ENCODE data around the gene FAM89B.

Gene FAM89B

DNA sequence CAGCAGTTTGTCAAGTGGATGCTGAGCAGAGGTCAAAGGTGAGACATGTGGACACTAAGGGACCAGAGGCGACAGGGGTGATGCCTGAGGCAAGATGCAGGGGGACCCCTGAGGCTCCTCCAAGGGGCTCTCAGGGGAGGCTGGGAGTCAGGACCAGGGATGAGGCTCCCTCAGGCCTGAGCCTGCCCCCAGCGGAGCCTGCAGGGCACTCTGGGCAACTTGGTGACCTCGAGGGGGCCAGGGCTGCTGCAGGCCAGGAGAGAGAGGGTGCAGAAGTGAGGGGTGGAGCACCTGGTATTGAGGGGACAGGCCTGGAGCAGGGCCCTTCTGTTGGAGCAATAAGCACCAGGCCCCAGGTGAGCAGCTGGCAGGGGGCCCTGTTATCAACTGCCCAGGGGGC lies 9.6 kb downstream of the FAM89B start:
- H3K9ac ChIP-seq (ENCODE audit: low read depth in 1 of 2, low read length in 2 of 2) = no peak overlapping the region
- H3K9me3 ChIP-seq (ENCODE audit: control insufficient read depth in 1 of 2, low read length in 2 of 2) = no peaks in the 10 kb centered on the region
- peaks cover 22 to 25% of the 10 kb centered on the region in 2 donors for H3K4me1 ChIP-seq (ENCODE audit: control insufficient read depth in 1 of 2, insufficient read depth in 2 of 2, low read length in 2 of 2)
- H3K4me3 ChIP-seq (ENCODE audit: low read depth in 1 of 2, low read length in 2 of 2) = no peak overlapping the region
- H3K27me3 ChIP-seq (ENCODE audit: control insufficient read depth in 1 of 2, insufficient read depth in 2 of 2, low read length in 2 of 2) = peaks cover 0 to 4% of the 10 kb centered on the region in 2 donors
- H3K27ac ChIP-seq (ENCODE audit: low read depth, low read length) = no peak overlapping the region
- H3K36me3 ChIP-seq (ENCODE audit: control insufficient read depth in 1 of 2, insufficient read depth in 2 of 2, low read length in 2 of 2) = peaks cover 16 to 44% of the 10 kb centered on the region in 2 donors

DNA sequence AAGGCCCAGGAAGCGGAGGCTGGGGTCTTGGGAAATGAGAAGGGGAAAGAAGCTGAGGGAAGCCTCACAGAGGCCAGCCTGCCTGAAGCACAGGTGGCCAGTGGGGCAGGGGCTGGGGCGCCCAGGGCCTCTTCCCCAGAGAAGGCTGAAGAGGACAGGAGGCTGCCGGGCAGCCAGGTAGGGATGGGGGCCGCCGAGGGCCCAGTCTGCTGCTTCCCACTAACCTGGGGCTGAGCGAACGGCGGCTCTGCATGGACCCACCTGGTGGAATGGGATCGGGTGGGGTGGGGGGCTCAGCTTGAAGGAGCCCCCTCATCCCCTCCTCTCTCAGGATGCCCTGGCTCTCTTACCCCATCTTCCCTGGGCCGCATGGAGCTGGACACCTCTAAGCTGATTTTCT lies 11.3 kb downstream of the FAM89B start:
- Histone ChIP-seq H3K4me3 (ENCODE audit: low read depth in 1 of 2, low read length in 2 of 2) (no peak overlapping the region), H3K27me3 (ENCODE audit: control insufficient read depth in 1 of 2, insufficient read depth in 2 of 2, low read length in 2 of 2) (peaks cover 0 to 4% of the 10 kb centered on the region in 2 donors), H3K27ac (ENCODE audit: low read depth, low read length) (no peak overlapping the region), H3K9me3 (ENCODE audit: control insufficient read depth in 1 of 2, low read length in 2 of 2) (no peaks in the 10 kb centered on the region), H3K36me3 (ENCODE audit: control insufficient read depth in 1 of 2, insufficient read depth in 2 of 2, low read length in 2 of 2) (peaks cover 16 to 44% of the 10 kb centered on the region in 2 donors), H3K9ac (ENCODE audit: low read depth in 1 of 2, low read length in 2 of 2) (no peak overlapping the region), H3K4me1 (ENCODE audit: control insufficient read depth in 1 of 2, insufficient read depth in 2 of 2, low read length in 2 of 2) (peaks cover 20 to 23% of the 10 kb centered on the region in 2 donors)

- H3K4me3 ChIP-seq (ENCODE audit: low read depth in 1 of 2, low read length in 2 of 2) = no peak overlapping the region
- H3K36me3 ChIP-seq (ENCODE audit: control insufficient read depth in 1 of 2, insufficient read depth in 2 of 2, low read length in 2 of 2) = peaks cover 16 to 42% of the 10 kb centered on the region in 2 donors
- H3K27me3 ChIP-seq (ENCODE audit: control insufficient read depth in 1 of 2, insufficient read depth in 2 of 2, low read length in 2 of 2) = peaks cover 0 to 4% of the 10 kb centered on the region in 2 donors
- no peak overlapping the region for H3K27ac ChIP-seq (ENCODE audit: low read depth, low read length)
- no peaks in the 10 kb centered on the region for H3K9me3 ChIP-seq (ENCODE audit: control insufficient read depth in 1 of 2, low read length in 2 of 2)
- no peak overlapping the region for H3K9ac ChIP-seq (ENCODE audit: low read depth in 1 of 2, low read length in 2 of 2)
- peaks cover 16 to 22% of the 10 kb centered on the region in 2 donors for H3K4me1 ChIP-seq (ENCODE audit: control insufficient read depth in 1 of 2, insufficient read depth in 2 of 2, low read length in 2 of 2)
Observed at GRCh38 chr11:65584106-65584505, 11.8 kb downstream of the FAM89B start.

- H3K4me3 ChIP-seq (ENCODE audit: low read depth in 1 of 2, low read length in 2 of 2) = no peak overlapping the region
- H3K27me3 ChIP-seq (ENCODE audit: control insufficient read depth in 1 of 2, insufficient read depth in 2 of 2, low read length in 2 of 2) = peaks cover 0 to 4% of the 10 kb centered on the region in 2 donors
- peaks cover 10 to 36% of the 10 kb centered on the region in 2 donors for H3K36me3 ChIP-seq (ENCODE audit: control insufficient read depth in 1 of 2, insufficient read depth in 2 of 2, low read length in 2 of 2)
- no peak overlapping the region for H3K27ac ChIP-seq (ENCODE audit: low read depth, low read length)
- H3K4me1 ChIP-seq (ENCODE audit: control insufficient read depth in 1 of 2, insufficient read depth in 2 of 2, low read length in 2 of 2) = peaks cover 14 to 24% of the 10 kb centered on the region in 2 donors
- no peaks in the 10 kb centered on the region for H3K9me3 ChIP-seq (ENCODE audit: control insufficient read depth in 1 of 2, low read length in 2 of 2)
- no peak overlapping the region for H3K9ac ChIP-seq (ENCODE audit: low read depth in 1 of 2, low read length in 2 of 2)
Observed at GRCh38 chr11:65584723-65585171, 12.4 kb downstream of the FAM89B start.

GRCh38 chr11:65585396-65586246 lies 13.3 kb downstream of the FAM89B start:
- H3K9me3 ChIP-seq (ENCODE audit: control insufficient read depth in 1 of 2, low read length in 2 of 2) = no peaks in the 10 kb centered on the region
- H3K36me3 ChIP-seq (ENCODE audit: control insufficient read depth in 1 of 2, insufficient read depth in 2 of 2, low read length in 2 of 2) = peaks cover 15 to 34% of the 10 kb centered on the region in 2 donors
- no peak overlapping the region for H3K27ac ChIP-seq (ENCODE audit: low read depth, low read length)
- H3K27me3 ChIP-seq (ENCODE audit: control insufficient read depth in 1 of 2, insufficient read depth in 2 of 2, low read length in 2 of 2) = peaks cover 0 to 4% of the 10 kb centered on the region in 2 donors
- H3K4me3 ChIP-seq (ENCODE audit: low read depth in 1 of 2, low read length in 2 of 2) = no peak overlapping the region
- no peak overlapping the region for H3K9ac ChIP-seq (ENCODE audit: low read depth in 1 of 2, low read length in 2 of 2)
- H3K4me1 ChIP-seq (ENCODE audit: control insufficient read depth in 1 of 2, insufficient read depth in 2 of 2, low read length in 2 of 2) = peaks cover 14 to 29% of the 10 kb centered on the region in 2 donors

GRCh38 chr11:65586247-65586630 lies 13.9 kb downstream of the FAM89B start:
- H3K9ac ChIP-seq (ENCODE audit: low read depth in 1 of 2, low read length in 2 of 2) = no peak overlapping the region
- H3K4me3 ChIP-seq (ENCODE audit: low read depth in 1 of 2, low read length in 2 of 2) = no peak overlapping the region
- H3K9me3 ChIP-seq (ENCODE audit: control insufficient read depth in 1 of 2, low read length in 2 of 2) = no peaks in the 10 kb centered on the region
- peaks cover 15 to 29% of the 10 kb centered on the region in 2 donors for H3K36me3 ChIP-seq (ENCODE audit: control insufficient read depth in 1 of 2, insufficient read depth in 2 of 2, low read length in 2 of 2)
- H3K27me3 ChIP-seq (ENCODE audit: control insufficient read depth in 1 of 2, insufficient read depth in 2 of 2, low read length in 2 of 2) = peaks cover 0 to 4% of the 10 kb centered on the region in 2 donors
- H3K4me1 ChIP-seq (ENCODE audit: control insufficient read depth in 1 of 2, insufficient read depth in 2 of 2, low read length in 2 of 2) = peaks cover 14 to 29% of the 10 kb centered on the region in 2 donors
- H3K27ac ChIP-seq (ENCODE audit: low read depth, low read length) = no peak overlapping the region

- Histone ChIP-seq H3K9me3 (ENCODE audit: control insufficient read depth in 1 of 2, low read length in 2 of 2) (no peaks in the 10 kb centered on the region), H3K4me3 (ENCODE audit: low read depth in 1 of 2, low read length in 2 of 2) (no peak overlapping the region), H3K36me3 (ENCODE audit: control insufficient read depth in 1 of 2, insufficient read depth in 2 of 2, low read length in 2 of 2) (peaks cover 16 to 26% of the 10 kb centered on the region in 2 donors), H3K27ac (ENCODE audit: low read depth, low read length) (no peak overlapping the region), H3K9ac (ENCODE audit: low read depth in 1 of 2, low read length in 2 of 2) (no peak overlapping the region), H3K4me1 (ENCODE audit: control insufficient read depth in 1 of 2, insufficient read depth in 2 of 2, low read length in 2 of 2) (peaks cover 14 to 29% of the 10 kb centered on the region in 2 donors), H3K27me3 (ENCODE audit: control insufficient read depth in 1 of 2, insufficient read depth in 2 of 2, low read length in 2 of 2) (peaks cover 0 to 4% of the 10 kb centered on the region in 2 donors)
Observed at GRCh38 chr11:65586676-65587075, 14.3 kb downstream of the FAM89B start.

DNA sequence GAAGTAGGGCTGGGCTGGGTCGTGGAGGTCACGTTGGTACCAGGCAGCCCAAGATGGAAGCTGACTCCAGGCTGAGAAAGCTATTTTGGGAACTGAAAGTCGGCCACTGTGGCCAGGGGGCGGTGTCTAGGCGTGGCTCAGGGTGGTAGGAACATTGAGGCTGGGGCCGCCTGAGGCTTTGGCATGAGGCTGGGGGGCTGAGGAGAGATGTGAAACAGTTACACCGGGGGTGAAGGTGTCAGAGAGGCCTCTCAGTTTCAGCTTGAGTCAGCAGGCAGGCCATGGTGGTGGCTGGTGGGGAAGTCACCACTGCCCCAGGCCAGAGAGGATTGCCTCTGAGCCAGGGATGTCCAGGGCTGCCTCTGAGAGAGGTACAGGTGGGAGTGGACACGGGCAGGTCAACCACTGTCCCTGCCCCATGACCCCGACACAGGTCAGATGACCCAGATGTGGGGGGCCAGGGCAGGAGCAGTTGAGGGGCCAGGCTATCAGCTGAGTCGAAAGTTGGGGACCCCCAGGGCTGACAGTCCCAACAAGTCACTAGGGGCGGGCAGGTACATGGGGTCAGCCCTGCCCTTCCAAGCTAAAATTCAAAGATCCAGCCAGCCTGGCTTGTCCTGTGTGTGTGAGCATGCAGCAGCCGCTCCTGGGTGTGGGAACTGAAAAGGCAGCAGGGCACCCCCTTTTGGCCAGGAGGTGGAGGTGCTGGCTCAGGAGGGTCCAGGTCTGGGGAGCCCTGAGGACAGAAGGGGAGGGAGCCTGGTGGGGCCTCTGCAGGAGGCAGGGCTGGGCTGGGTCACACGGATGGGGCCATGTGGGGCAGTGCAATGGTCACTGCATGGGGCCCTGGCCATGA lies 16.1 kb downstream of the FAM89B start:
- Histone ChIP-seq H3K27me3 (ENCODE audit: control insufficient read depth in 1 of 2, insufficient read depth in 2 of 2, low read length in 2 of 2) (peaks cover 0 to 4% of the 10 kb centered on the region in 2 donors), H3K4me1 (ENCODE audit: control insufficient read depth in 1 of 2, insufficient read depth in 2 of 2, low read length in 2 of 2) (peaks cover 14 to 31% of the 10 kb centered on the region in 2 donors), H3K36me3 (ENCODE audit: control insufficient read depth in 1 of 2, insufficient read depth in 2 of 2, low read length in 2 of 2) (peaks cover 13 to 28% of the 10 kb centered on the region in 2 donors), H3K9ac (ENCODE audit: low read depth in 1 of 2, low read length in 2 of 2) (peak overlapping the region in 1 of 2 donors; percentile 32), H3K27ac (ENCODE audit: low read depth, low read length) (peak overlapping the region; percentile 70), H3K4me3 (ENCODE audit: low read depth in 1 of 2, low read length in 2 of 2) (peak overlapping the region; percentile 3 to 13), H3K9me3 (ENCODE audit: control insufficient read depth in 1 of 2, low read length in 2 of 2) (no peaks in the 10 kb centered on the region)

- Histone ChIP-seq H3K36me3 (ENCODE audit: control insufficient read depth in 1 of 2, insufficient read depth in 2 of 2, low read length in 2 of 2) (peaks cover 13 to 23% of the 10 kb centered on the region in 2 donors), H3K9me3 (ENCODE audit: control insufficient read depth in 1 of 2, low read length in 2 of 2) (no peaks in the 10 kb centered on the region), H3K4me3 (ENCODE audit: low read depth in 1 of 2, low read length in 2 of 2) (no peak overlapping the region), H3K27ac (ENCODE audit: low read depth, low read length) (no peak overlapping the region), H3K4me1 (ENCODE audit: control insufficient read depth in 1 of 2, insufficient read depth in 2 of 2, low read length in 2 of 2) (peaks cover 14 to 26% of the 10 kb centered on the region in 2 donors), H3K27me3 (ENCODE audit: control insufficient read depth in 1 of 2, insufficient read depth in 2 of 2, low read length in 2 of 2) (no peaks in the 10 kb centered on the region), H3K9ac (ENCODE audit: low read depth in 1 of 2, low read length in 2 of 2) (peak overlapping the region in 1 of 2 donors; percentile 32)
Observed at GRCh38 chr11:65589444-65590239, 17.3 kb downstream of the FAM89B start.
